Measurements from ENCODE around the gene KHSRP.

Gene KHSRP

DNA sequence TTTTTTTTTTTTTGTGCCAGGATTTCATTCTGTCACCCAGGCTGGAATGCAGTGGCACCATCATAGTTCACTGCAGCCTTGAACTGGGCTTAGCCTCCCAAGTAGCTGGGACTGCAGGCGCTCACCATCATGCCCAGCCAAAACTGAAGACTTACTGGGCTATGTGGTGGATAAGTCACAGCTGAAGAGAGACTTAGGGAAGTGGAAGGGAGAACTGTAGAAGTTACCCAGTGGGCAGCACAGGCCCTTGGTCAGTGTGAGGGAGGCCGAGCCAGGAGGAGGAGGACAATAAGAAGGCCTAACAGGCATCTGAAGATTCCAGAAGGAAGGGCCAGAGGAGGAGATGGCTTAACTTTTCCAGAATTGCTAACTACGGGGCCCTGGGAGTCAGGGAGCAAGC lies 44.9 kb downstream of the KHSRP start:
- WGBS (ENCODE audit: extremely low coverage, insufficient coverage, insufficient read length) = no CpG with 5 or more reads among the region's 3 CpGs

DNA sequence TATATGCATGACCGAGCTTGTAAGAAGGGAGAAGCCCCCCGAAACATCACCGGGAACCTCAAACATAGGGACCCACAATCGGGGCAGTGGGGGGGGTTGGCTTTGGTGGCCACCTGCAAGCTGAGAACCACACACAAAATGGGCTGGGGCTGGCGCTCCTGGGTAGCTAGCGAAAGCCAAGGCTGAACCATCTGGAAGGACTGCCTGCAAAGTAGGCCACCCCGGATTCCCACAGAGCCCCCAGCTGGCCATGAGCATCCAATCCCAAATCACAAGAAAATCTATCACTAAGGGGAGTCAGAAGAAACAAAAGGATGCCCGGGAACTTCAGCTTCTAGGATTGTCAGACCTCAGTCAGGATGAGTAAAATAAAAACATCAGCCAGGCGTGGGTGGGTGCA lies 46.1 kb downstream of the KHSRP start:
- Histone ChIP-seq H3K23ac (ENCODE audit: low read length) (no peak overlapping the region), H3K9me3 (ENCODE audit: insufficient read depth, low read depth, low read length) (peaks cover 9% of the 10 kb centered on the region), H4K8ac (ENCODE audit: low read depth, low read length) (no peak overlapping the region), H2AFZ (ENCODE audit: insufficient read depth, low read length, poor library complexity) (no peak overlapping the region), H3K4me3 (ENCODE audit: low read depth, low read length) (no peak overlapping the region), H2AK5ac (ENCODE audit: low read length) (no peak overlapping the region), H3K4me1 (ENCODE audit: control insufficient read depth in 1 of 2, insufficient read depth in 2 of 2, low read length in 2 of 2) (peaks cover 9 to 22% of the 10 kb centered on the region in 2 experiments), H4K12ac (ENCODE audit: low read depth, low read length) (no peak overlapping the region), H3K4me2 (ENCODE audit: low read length) (no peak overlapping the region), H3K79me2 (ENCODE audit: control insufficient read depth, insufficient read depth, low read length, poor library complexity) (no peaks in the 10 kb centered on the region), H3K79me1 (ENCODE audit: low read length) (peaks cover 3% of the 10 kb centered on the region), H4K91ac (ENCODE audit: low read depth, low read length) (no peak overlapping the region), H3K14ac (ENCODE audit: low read length) (no peak overlapping the region), H3K36me3 (ENCODE audit: control insufficient read depth in 1 of 2, insufficient read depth in 2 of 2, low read length in 2 of 2) (peaks cover 60 to 65% of the 10 kb centered on the region in 2 experiments), H2BK12ac (ENCODE audit: low read length) (no peak overlapping the region), H2BK120ac (ENCODE audit: insufficient read depth, low read length, poor library complexity) (no peak overlapping the region), H3K9ac (ENCODE audit: low read length) (no peak overlapping the region), H3K18ac (ENCODE audit: low read length) (no peak overlapping the region), H2BK5ac (ENCODE audit: low read depth, low read length, poor library complexity) (no peak overlapping the region), H3K27me3 (ENCODE audit: insufficient read depth, low read length) (no peaks in the 10 kb centered on the region), H3K4ac (ENCODE audit: low read depth, low read length) (no peak overlapping the region), H3K27ac (ENCODE audit: low read depth, low read length) (peak overlapping the region; percentile 58)
- WGBS (ENCODE audit: extremely low coverage, insufficient coverage, insufficient read length) = no CpG with 5 or more reads among the region's 9 CpGs
- DNase-seq = no peak

More for the DNA sequence above, 44.9 kb downstream of the KHSRP start:
- Histone ChIP-seq H3K4me1 (ENCODE audit: control insufficient read depth in 1 of 2, insufficient read depth in 2 of 2, low read length in 2 of 2) (peaks cover 6 to 14% of the 10 kb centered on the region in 2 experiments), H3K27me3 (ENCODE audit: insufficient read depth, low read length) (no peaks in the 10 kb centered on the region), H2AFZ (ENCODE audit: insufficient read depth, low read length, poor library complexity) (no peak overlapping the region), H3K4me2 (ENCODE audit: low read length) (no peak overlapping the region), H3K4ac (ENCODE audit: low read depth, low read length) (no peak overlapping the region), H3K4me3 (ENCODE audit: low read depth, low read length) (no peak overlapping the region), H2BK120ac (ENCODE audit: insufficient read depth, low read length, poor library complexity) (no peak overlapping the region), H4K12ac (ENCODE audit: low read depth, low read length) (no peak overlapping the region), H3K79me1 (ENCODE audit: low read length) (no peaks in the 10 kb centered on the region), H2BK12ac (ENCODE audit: low read length) (no peak overlapping the region), H3K9ac (ENCODE audit: low read length) (no peak overlapping the region), H4K8ac (ENCODE audit: low read depth, low read length) (no peak overlapping the region), H3K36me3 (ENCODE audit: control insufficient read depth in 1 of 2, insufficient read depth in 2 of 2, low read length in 2 of 2) (peaks cover 65 to 67% of the 10 kb centered on the region in 2 experiments), H3K79me2 (ENCODE audit: control insufficient read depth, insufficient read depth, low read length, poor library complexity) (no peaks in the 10 kb centered on the region), H3K27ac (ENCODE audit: low read depth, low read length) (no peak overlapping the region), H3K23ac (ENCODE audit: low read length) (no peak overlapping the region), H2AK5ac (ENCODE audit: low read length) (no peak overlapping the region), H3K18ac (ENCODE audit: low read length) (no peak overlapping the region), H3K14ac (ENCODE audit: low read length) (no peak overlapping the region), H4K91ac (ENCODE audit: low read depth, low read length) (no peak overlapping the region), H2BK5ac (ENCODE audit: low read depth, low read length, poor library complexity) (no peak overlapping the region), H3K9me3 (ENCODE audit: insufficient read depth, low read depth, low read length) (peaks cover 9% of the 10 kb centered on the region)
- no peak for DNase-seq

- H4K91ac ChIP-seq (ENCODE audit: low read depth, low read length) = no peak overlapping the region
Measured at GRCh38 chr19:6378041-6378440, 46.6 kb downstream of the KHSRP start.

GRCh38 chr19:6376512-6377190 lies 48.0 kb downstream of the KHSRP start:
- H3K27ac ChIP-seq (ENCODE audit: low read depth, low read length) = no peak overlapping the region
- H3K27me3 ChIP-seq (ENCODE audit: insufficient read depth, low read length) = no peaks in the 10 kb centered on the region
- no peak overlapping the region for H3K18ac ChIP-seq (ENCODE audit: low read length)
- H3K4me2 ChIP-seq (ENCODE audit: low read length) = no peak overlapping the region
- peaks cover 44 to 50% of the 10 kb centered on the region in 2 experiments for H3K36me3 ChIP-seq (ENCODE audit: control insufficient read depth in 1 of 2, insufficient read depth in 2 of 2, low read length in 2 of 2)
- no peak overlapping the region for H3K14ac ChIP-seq (ENCODE audit: low read length)
- H3K79me1 ChIP-seq (ENCODE audit: low read length) = peaks cover 10% of the 10 kb centered on the region
- DNase-seq = peak in 1 of 2 donors; percentile 26
- H2BK5ac ChIP-seq (ENCODE audit: low read depth, low read length, poor library complexity) = no peak overlapping the region
- H2BK120ac ChIP-seq (ENCODE audit: insufficient read depth, low read length, poor library complexity) = no peak overlapping the region
- peaks cover 9 to 22% of the 10 kb centered on the region in 2 experiments for H3K4me1 ChIP-seq (ENCODE audit: control insufficient read depth in 1 of 2, insufficient read depth in 2 of 2, low read length in 2 of 2)
- H2AK5ac ChIP-seq (ENCODE audit: low read length) = no peak overlapping the region
- no CpG with 5 or more reads among the region's 19 CpGs for WGBS (ENCODE audit: extremely low coverage, insufficient coverage, insufficient read length)
- no peak overlapping the region for H3K4me3 ChIP-seq (ENCODE audit: low read depth, low read length)
- H3K79me2 ChIP-seq (ENCODE audit: control insufficient read depth, insufficient read depth, low read length, poor library complexity) = peaks cover 2% of the 10 kb centered on the region
- peaks cover 9% of the 10 kb centered on the region for H3K9me3 ChIP-seq (ENCODE audit: insufficient read depth, low read depth, low read length)
- H4K12ac ChIP-seq (ENCODE audit: low read depth, low read length) = no peak overlapping the region
- H3K9ac ChIP-seq (ENCODE audit: low read length) = no peak overlapping the region
- no peak overlapping the region for H3K23ac ChIP-seq (ENCODE audit: low read length)
- H2BK12ac ChIP-seq (ENCODE audit: low read length) = no peak overlapping the region
- no peak overlapping the region for H3K4ac ChIP-seq (ENCODE audit: low read depth, low read length)
- H4K8ac ChIP-seq (ENCODE audit: low read depth, low read length) = no peak overlapping the region
- no peak overlapping the region for H2AFZ ChIP-seq (ENCODE audit: insufficient read depth, low read length, poor library complexity)
- H4K91ac ChIP-seq (ENCODE audit: low read depth, low read length) = no peak overlapping the region

More at GRCh38 chr19:6378041-6378440, 46.6 kb downstream of the KHSRP start:
- H3K18ac ChIP-seq (ENCODE audit: low read length) = no peak overlapping the region
- no peak overlapping the region for H3K14ac ChIP-seq (ENCODE audit: low read length)
- no peak overlapping the region for H2AK5ac ChIP-seq (ENCODE audit: low read length)
- no peak overlapping the region for H3K23ac ChIP-seq (ENCODE audit: low read length)
- no peak overlapping the region for H2BK12ac ChIP-seq (ENCODE audit: low read length)
- peaks cover 9 to 22% of the 10 kb centered on the region in 2 experiments for H3K4me1 ChIP-seq (ENCODE audit: control insufficient read depth in 1 of 2, insufficient read depth in 2 of 2, low read length in 2 of 2)
- no peak overlapping the region for H2BK5ac ChIP-seq (ENCODE audit: low read depth, low read length, poor library complexity)
- H4K12ac ChIP-seq (ENCODE audit: low read depth, low read length) = no peak overlapping the region
- no peak overlapping the region for H2BK120ac ChIP-seq (ENCODE audit: insufficient read depth, low read length, poor library complexity)
- H3K4me2 ChIP-seq (ENCODE audit: low read length) = no peak overlapping the region
- DNase-seq = peak; percentile 92
- H2AFZ ChIP-seq (ENCODE audit: insufficient read depth, low read length, poor library complexity) = no peak overlapping the region
- H3K4me3 ChIP-seq (ENCODE audit: low read depth, low read length) = no peak overlapping the region
- H3K9me3 ChIP-seq (ENCODE audit: insufficient read depth, low read depth, low read length) = peaks cover 9% of the 10 kb centered on the region
- no peaks in the 10 kb centered on the region for H3K27me3 ChIP-seq (ENCODE audit: insufficient read depth, low read length)
- WGBS (ENCODE audit: extremely low coverage, insufficient coverage, insufficient read length) = no CpG with 5 or more reads among the region's 6 CpGs
- H3K9ac ChIP-seq (ENCODE audit: low read length) = no peak overlapping the region
- H4K8ac ChIP-seq (ENCODE audit: low read depth, low read length) = no peak overlapping the region
- peak overlapping the region; percentile 58 for H3K27ac ChIP-seq (ENCODE audit: low read depth, low read length)
- H3K36me3 ChIP-seq (ENCODE audit: control insufficient read depth in 1 of 2, insufficient read depth in 2 of 2, low read length in 2 of 2) = peaks cover 56 to 60% of the 10 kb centered on the region in 2 experiments
- H3K79me2 ChIP-seq (ENCODE audit: control insufficient read depth, insufficient read depth, low read length, poor library complexity) = no peaks in the 10 kb centered on the region
- H3K4ac ChIP-seq (ENCODE audit: low read depth, low read length) = no peak overlapping the region
- peaks cover 3% of the 10 kb centered on the region for H3K79me1 ChIP-seq (ENCODE audit: low read length)
